GM19035 (cell line): ENCODE measurements around the gene CDH22.

Experiments used
- ATAC-seq: cut with Tn5 transposase; IDR thresholded peaks from one replicate; pipeline ENCODE4 v1.9.1; 2021; ENCODE audit not compliant: unreplicated experiment

CDH22 gene

GRCh38 chr20:46308258-46309157, at the start of gene CDH22:
CDH22 (minus strand) TSS chr20:46308498; CDS start chr20:46251294, 57,204 bp downstream.
- ATAC-seq = no peak

- no peak for ATAC-seq
Measured at GRCh38 chr20:46357030-46357514, 48.8 kb upstream of the CDH22 start.

- no peak for ATAC-seq
Measured at GRCh38 chr20:46356195-46357029, 48.1 kb upstream of the CDH22 start.

GRCh38 chr20:46355778-46356177, 47.5 kb upstream of the CDH22 start:
- ATAC-seq = no peak

- ATAC-seq = no peak
Measured at GRCh38 chr20:46354920-46355654, 46.8 kb upstream of the CDH22 start.

GRCh38 chr20:46354207-46354555, 45.9 kb upstream of the CDH22 start:
- ATAC-seq = no peak

GRCh38 chr20:46353500-46354206, 45.4 kb upstream of the CDH22 start:
- ATAC-seq = no peak

GRCh38 chr20:46352370-46352938, 44.2 kb upstream of the CDH22 start:
- ATAC-seq = no peak

- ATAC-seq = no peak
Measured at GRCh38 chr20:46351357-46352058, 43.2 kb upstream of the CDH22 start.

- no peak for ATAC-seq
Measured at GRCh38 chr20:46350986-46351267, 42.6 kb upstream of the CDH22 start.

- ATAC-seq = peak; percentile 59
Measured at GRCh38 chr20:46350201-46350985, 42.1 kb upstream of the CDH22 start.

GRCh38 chr20:46349742-46350056, 41.4 kb upstream of the CDH22 start:
- no peak for ATAC-seq

- ATAC-seq = no peak
Measured at GRCh38 chr20:46349035-46349741, 40.9 kb upstream of the CDH22 start.

- ATAC-seq = no peak
Measured at GRCh38 chr20:46347841-46348803, 39.8 kb upstream of the CDH22 start.

- ATAC-seq = no peak
Measured at GRCh38 chr20:46346770-46347169, 38.5 kb upstream of the CDH22 start.

- ATAC-seq = no peak
Measured at GRCh38 chr20:46344488-46345162, 36.3 kb upstream of the CDH22 start.

- no peak for ATAC-seq
Measured at GRCh38 chr20:46343975-46344357, 35.7 kb upstream of the CDH22 start.
